Esophagus (tissue), 2 donors: ENCODE data around the gene EQTN. TPM values are rescaled to one million over a fixed set of nuclear protein-coding genes. Genes with fewer than 3 reads are reported as not detected.

Experiments
- H3K27ac ChIP-seq, 2 donors: one replicate each; pipeline ENCODE4 v1.5.1; 2013; ENCODE audit warnings: low read depth in 2 of 2, mild to moderate bottlenecking in 2 of 2, inconsistent platforms in 1 of 2, low read length in 1 of 2, moderate library complexity in 1 of 2
- H3K27me3 ChIP-seq, 2 donors: one replicate each; pipeline ENCODE4 v1.6.1; 2013; ENCODE audit warnings: low read length in 2 of 2, control low read depth in 1 of 2, mild to moderate bottlenecking in 1 of 2; ENCODE audit not compliant: insufficient read depth in 2 of 2, control insufficient read depth in 1 of 2
- H3K36me3 ChIP-seq, 2 donors: one replicate each; pipeline ENCODE4 v1.6.1; 2013; ENCODE audit warnings: low read length in 1 of 2; ENCODE audit not compliant: control insufficient read depth in 2 of 2, insufficient read depth in 2 of 2
- H3K4me1 ChIP-seq, 2 donors: one replicate each; pipeline ENCODE4 v1.6.1; 2013; ENCODE audit warnings: low read length in 1 of 2; ENCODE audit not compliant: control insufficient read depth in 2 of 2, insufficient read depth in 2 of 2
- H3K4me3 ChIP-seq, 2 donors: one replicate each; pipeline ENCODE4 v1.5.1; 2013; ENCODE audit warnings: low read length in 2 of 2, mild to moderate bottlenecking in 2 of 2, low read depth in 1 of 2, moderate library complexity in 1 of 2
- H3K9me3 ChIP-seq, 2 donors: one replicate each; pipeline ENCODE4 v1.6.1; 2013; ENCODE audit warnings: mild to moderate bottlenecking in 2 of 2, low read depth in 1 of 2, low read length in 1 of 2, moderate library complexity in 1 of 2; ENCODE audit not compliant: control insufficient read depth in 2 of 2, insufficient read depth in 1 of 2
- WGBS, 2 donors: extraction: QIAGEN DNeasy Blood & Tissue Kit; methylation state at CpG; one replicate each; pipeline ENCODE4 v1.1.7; 2013; 5-methylcytosine and 5-hydroxymethylcytosine counted together
- polyA plus RNA-seq, 2 donors: library from polyadenylated mRNA; stranded (reverse); fragments of 200-250 nt; gene quantifications; one replicate each; pipeline ENCODE4 v1.2.3, GENCODE V29; 2013
- donor health status: healthy with polysubstance abuse.
- donor health status: Bipolar disorder and iron deficiency.

EQTN gene
- polyA plus RNA-seq, 2 donors, result not detected

- Histone ChIP-seq H3K27me3 (no peaks in the 10 kb centered on the region), H3K36me3 (no peaks in the 10 kb centered on the region), H3K27ac (no peak overlapping the region), H3K4me1 (no peaks in the 10 kb centered on the region), H3K4me3 (no peak overlapping the region), H3K9me3 (no peaks in the 10 kb centered on the region)
- 79 to 84% methylated on average over 1 of the region's 1 CpG for WGBS, 2 donors
Observed at GRCh38 chr9:27278374-27278773, 18.6 kb downstream of the EQTN start.

GRCh38 chr9:27276193-27277030, 20.5 kb downstream of the EQTN start:
- no peak overlapping the region for H3K4me3 ChIP-seq
- H3K9me3 ChIP-seq, result no peaks in the 10 kb centered on the region
- no peaks in the 10 kb centered on the region for H3K4me1 ChIP-seq
- 39 to 41% methylated on average over 12 of the region's 12 CpGs for WGBS, 2 donors
- H3K36me3 ChIP-seq, result no peaks in the 10 kb centered on the region
- no peaks in the 10 kb centered on the region for H3K27me3 ChIP-seq
- no peak overlapping the region for H3K27ac ChIP-seq

GRCh38 chr9:27273186-27273585, 23.8 kb downstream of the EQTN start:
- no peak overlapping the region for H3K27ac ChIP-seq
- no peaks in the 10 kb centered on the region for H3K27me3 ChIP-seq
- 63 to 85% methylated on average over 1 of the region's 1 CpG for WGBS, 2 donors
- H3K9me3 ChIP-seq, result no peaks in the 10 kb centered on the region
- H3K4me3 ChIP-seq, result no peak overlapping the region
- no peaks in the 10 kb centered on the region for H3K4me1 ChIP-seq
- H3K36me3 ChIP-seq, result no peaks in the 10 kb centered on the region

- Histone ChIP-seq H3K4me1 (no peaks in the 10 kb centered on the region), H3K4me3 (no peak overlapping the region), H3K36me3 (no peaks in the 10 kb centered on the region), H3K9me3 (no peaks in the 10 kb centered on the region), H3K27ac (no peak overlapping the region), H3K27me3 (no peaks in the 10 kb centered on the region)
- WGBS, 2 donors, result 93 to 95% methylated on average over 2 of the region's 2 CpGs
Observed at GRCh38 chr9:27272103-27272502, 24.8 kb downstream of the EQTN start.

GRCh38 chr9:27261517-27262211, 35.3 kb downstream of the EQTN start:
- Histone ChIP-seq H3K36me3 (no peaks in the 10 kb centered on the region), H3K9me3 (no peaks in the 10 kb centered on the region), H3K4me3 (no peak overlapping the region), H3K4me1 (no peaks in the 10 kb centered on the region), H3K27ac (no peak overlapping the region), H3K27me3 (no peaks in the 10 kb centered on the region)
- WGBS, 2 donors, result 36 to 39% methylated on average over 4 of the region's 4 CpGs

- Histone ChIP-seq H3K4me3 (no peak overlapping the region), H3K27ac (no peak overlapping the region), H3K36me3 (no peaks in the 10 kb centered on the region), H3K4me1 (no peaks in the 10 kb centered on the region), H3K9me3 (no peaks in the 10 kb centered on the region), H3K27me3 (no peaks in the 10 kb centered on the region)
- WGBS, 2 donors, result 76 to 84% methylated on average over 8 of the region's 8 CpGs
Observed at GRCh38 chr9:27260789-27261516, 36.0 kb downstream of the EQTN start.

GRCh38 chr9:27258662-27259061, 38.3 kb downstream of the EQTN start:
- H3K36me3 ChIP-seq, result no peaks in the 10 kb centered on the region
- H3K27ac ChIP-seq, result no peak overlapping the region
- no peaks in the 10 kb centered on the region for H3K27me3 ChIP-seq
- H3K4me1 ChIP-seq, result no peaks in the 10 kb centered on the region
- no peak overlapping the region for H3K4me3 ChIP-seq
- H3K9me3 ChIP-seq, result no peaks in the 10 kb centered on the region
- 91 to 93% methylated on average over 7 of the region's 7 CpGs for WGBS, 2 donors

GRCh38 chr9:27248702-27249101, 48.2 kb downstream of the EQTN start:
- Histone ChIP-seq H3K4me3 (no peak overlapping the region), H3K9me3 (no peaks in the 10 kb centered on the region), H3K27me3 (no peaks in the 10 kb centered on the region)

GRCh38 chr9:27247756-27248155, 49.2 kb downstream of the EQTN start:
- Histone ChIP-seq H3K4me3 (no peak overlapping the region), H3K27ac (no peak overlapping the region), H3K4me1 (no peaks in the 10 kb centered on the region), H3K27me3 (no peaks in the 10 kb centered on the region), H3K9me3 (no peaks in the 10 kb centered on the region), H3K36me3 (no peaks in the 10 kb centered on the region)
- 16 to 20% methylated on average over 2 of the region's 2 CpGs for WGBS, 2 donors

More at GRCh38 chr9:27248702-27249101, 48.2 kb downstream of the EQTN start:
- Histone ChIP-seq H3K27ac (no peak overlapping the region), H3K36me3 (no peaks in the 10 kb centered on the region), H3K4me1 (no peaks in the 10 kb centered on the region)
